Tibial nerve (tissue), 4 donors: ENCODE data around the gene EPHX1. TPM values are rescaled to one million over a fixed set of nuclear protein-coding genes. Genes with fewer than 3 reads are reported as not detected.
A peak's percentile ranks its signal among the peaks of the same experiment; 100 is the strongest.

ENCODE experiments used
- DNase-seq, 2 donors: peaks; one replicate each; pipeline ENCODE4 v3.0.0-alpha.2; 2019; ENCODE audit warnings: low spot score in 2 of 2
- H3K27ac ChIP-seq, 4 donors: fragments of 200-600 bp; sonication (generic) in 3 of 4; one replicate each; pipeline ENCODE4 v1.5.1; 2017 to 2019; ENCODE audit warnings: mild to moderate bottlenecking in 1 of 4
- H3K27me3 ChIP-seq, 2 donors: fragments of 200-600 bp; sonication (generic) in 1 of 2; one replicate each; pipeline versions ENCODE4 v1.5.1 to v1.6.0; 2017 to 2019
- H3K36me3 ChIP-seq, 3 donors: fragments of 200-600 bp; sonication (generic); one replicate each; pipeline ENCODE4 v1.5.1; 2018 to 2019
- H3K4me1 ChIP-seq, 4 donors: fragments of 200-600 bp; sonication (generic) in 3 of 4; one replicate each; pipeline ENCODE4 v1.5.1; 2017 to 2019
- H3K4me3 ChIP-seq, 4 donors: fragments of 200-600 bp; sonication (generic) in 3 of 4; one replicate each; pipeline ENCODE4 v1.5.1; 2017 to 2019; ENCODE audit warnings: mild to moderate bottlenecking in 1 of 4, moderate library complexity in 1 of 4
- H3K9me3 ChIP-seq, 4 donors: fragments of 200-600 bp; sonication (generic) in 3 of 4; one replicate each; pipeline ENCODE4 v1.5.1; 2017 to 2019
- CTCF ChIP-seq, 5 experiments: fragments of 200-600 bp in 3 of 5; fragments of 450-650 bp in 2 of 5; sonication (generic) in 3 of 5; IDR thresholded peaks; one replicate each; pipeline ENCODE4 v1.5.1; 2016 to 2019; ENCODE audit warnings: antibody characterized with exemption in 5 of 5, mild to moderate bottlenecking in 3 of 5, moderate library complexity in 2 of 5
- EP300 ChIP-seq, 2 donors: sonication (generic); formaldehyde crosslinking; IDR thresholded peaks; one replicate each; pipeline ENCODE4 v1.6.1; 2017; ENCODE audit warnings: antibody characterized with exemption in 2 of 2, mild to moderate bottlenecking in 1 of 2
- POLR2A ChIP-seq, 2 donors: fragments of 450-650 bp; IDR thresholded peaks; one replicate each; pipeline ENCODE4 v1.6.1; 2017; ENCODE audit warnings: antibody characterized with exemption in 2 of 2, mild to moderate bottlenecking in 2 of 2, moderate library complexity in 2 of 2
- WGBS, 2 donors: methylation state at CpG; one replicate each; pipeline ENCODE4 v1.1.5; 2018; 5-methylcytosine and 5-hydroxymethylcytosine counted together
- total RNA-seq, 4 donors: library from RNA; depleted of rRNA; stranded (reverse); fragments of >200 nt; gene quantifications; one replicate each; pipeline ENCODE4 v1.1.0, GENCODE V29; 2016

Gene EPHX1
- total RNA-seq, 4 donors from 2014 or later: 80.1 to 203 (median 133) TPM

DNA sequence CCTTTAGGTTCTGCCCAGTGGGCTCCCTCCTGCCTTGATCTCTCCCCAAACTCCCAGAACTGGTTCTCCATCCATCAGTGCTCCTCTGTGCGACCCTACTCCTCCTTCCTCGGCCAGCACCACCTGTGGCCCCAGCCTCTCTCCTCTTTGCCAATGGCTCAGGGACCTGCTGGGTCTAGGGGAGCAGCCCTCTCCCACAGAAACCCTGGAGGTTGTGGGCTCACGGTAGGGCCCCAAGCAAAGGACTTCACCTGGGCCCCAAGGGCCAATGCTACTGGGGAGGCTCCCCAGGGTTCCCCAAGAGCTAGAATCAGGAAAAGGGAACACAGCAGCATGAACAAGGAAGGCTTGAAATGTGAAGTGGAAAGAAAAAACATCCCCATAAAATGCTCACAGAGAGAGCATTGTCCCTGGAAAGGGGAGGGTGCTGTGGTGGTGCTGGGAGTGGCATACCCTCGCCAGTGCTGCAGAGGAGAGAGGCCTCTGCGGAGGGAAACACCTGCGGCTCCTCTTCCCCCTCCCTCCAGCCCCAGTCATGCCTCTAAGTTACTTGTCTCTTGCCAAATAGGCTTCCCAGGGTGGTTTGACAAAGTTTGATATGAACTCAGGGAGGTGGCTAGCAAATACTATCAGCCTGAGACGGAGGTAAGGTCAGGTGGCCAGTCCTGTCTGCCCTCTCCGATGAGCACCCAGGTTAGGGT is 69.7 kb downstream of the EPHX1 start:
- TF ChIP-seq POLR2A (IDR thresholded peaks at IDR 0.05): no peak
- no peak for TF ChIP-seq CTCF (IDR thresholded peaks at IDR 0.05)
- TF ChIP-seq EP300 (IDR thresholded peaks at IDR 0.05): no peak
- peak overlapping the region; percentile 22 to 92 (median 90) for H3K27ac ChIP-seq
- no peaks in the 10 kb centered on the region for H3K9me3 ChIP-seq
- H3K4me1 ChIP-seq: peaks cover 0 to 62% (median 34%) of the 10 kb centered on the region in 4 donors
- no peak for DNase-seq
- WGBS, 2 donors: 44 to 58% methylated on average over 8 of the region's 8 CpGs
- no peaks in the 10 kb centered on the region for H3K27me3 ChIP-seq
- H3K36me3 ChIP-seq: peaks cover 0 to 25% (median 0%) of the 10 kb centered on the region in 3 donors
- H3K4me3 ChIP-seq: peak overlapping the region in 1 of 4 donors; percentile 9

GRCh38 chr1:225880222-225880588 is 70.3 kb downstream of the EPHX1 start:
- Histone ChIP-seq H3K9me3 (no peaks in the 10 kb centered on the region), H3K27ac (peak overlapping the region in 3 of 4 donors; percentile 89 to 92 (median 91)), H3K4me1 (peaks cover 0 to 62% (median 34%) of the 10 kb centered on the region in 4 donors), H3K4me3 (peak overlapping the region in 2 of 4 donors; percentile 6 to 9), H3K36me3 (peaks cover 0 to 20% (median 0%) of the 10 kb centered on the region in 3 donors), H3K27me3 (no peaks in the 10 kb centered on the region)
- TF ChIP-seq POLR2A (IDR thresholded peaks at IDR 0.05) (no peak), CTCF (IDR thresholded peaks at IDR 0.05) (no peak), EP300 (IDR thresholded peaks at IDR 0.05) (no peak)
- no peak for DNase-seq
- 54 to 73% methylated on average over 2 of the region's 2 CpGs for WGBS, 2 donors

GRCh38 chr1:225880636-225881035 is 70.7 kb downstream of the EPHX1 start:
- Histone ChIP-seq H3K4me3 (peak overlapping the region in 2 of 4 donors; percentile 6 to 90), H3K27me3 (no peaks in the 10 kb centered on the region), H3K4me1 (peaks cover 0 to 62% (median 34%) of the 10 kb centered on the region in 4 donors), H3K27ac (peak overlapping the region in 3 of 4 donors; percentile 89 to 92 (median 91)), H3K36me3 (peaks cover 0 to 15% (median 0%) of the 10 kb centered on the region in 3 donors), H3K9me3 (no peaks in the 10 kb centered on the region)
- no peak for DNase-seq
- no peak for TF ChIP-seq POLR2A (IDR thresholded peaks at IDR 0.05)
- no peak for TF ChIP-seq CTCF (IDR thresholded peaks at IDR 0.05)
- TF ChIP-seq EP300 (IDR thresholded peaks at IDR 0.05): no peak
- 61 to 73% methylated on average over 5 of the region's 5 CpGs for WGBS, 2 donors

GRCh38 chr1:225881081-225881958 is 71.4 kb downstream of the EPHX1 start:
- H3K36me3 ChIP-seq: peaks cover 0 to 10% (median 0%) of the 10 kb centered on the region in 3 donors
- H3K4me1 ChIP-seq: peaks cover 0 to 61% (median 34%) of the 10 kb centered on the region in 4 donors
- H3K27ac ChIP-seq: peak overlapping the region; percentile 87 to 92 (median 90)
- DNase-seq: peak; percentile 24 to 28
- no peaks in the 10 kb centered on the region for H3K9me3 ChIP-seq
- no peaks in the 10 kb centered on the region for H3K27me3 ChIP-seq
- WGBS, 2 donors: 12 to 21% methylated on average over 16 to 23 of the region's 25 CpGs
- H3K4me3 ChIP-seq: peak overlapping the region; percentile 68 to 92 (median 90)
- TF ChIP-seq CTCF (IDR thresholded peaks at IDR 0.05) (no peak), POLR2A (IDR thresholded peaks at IDR 0.05) (no peak)
